Measurements from ENCODE around the gene MAP1LC3B2.

DNA sequence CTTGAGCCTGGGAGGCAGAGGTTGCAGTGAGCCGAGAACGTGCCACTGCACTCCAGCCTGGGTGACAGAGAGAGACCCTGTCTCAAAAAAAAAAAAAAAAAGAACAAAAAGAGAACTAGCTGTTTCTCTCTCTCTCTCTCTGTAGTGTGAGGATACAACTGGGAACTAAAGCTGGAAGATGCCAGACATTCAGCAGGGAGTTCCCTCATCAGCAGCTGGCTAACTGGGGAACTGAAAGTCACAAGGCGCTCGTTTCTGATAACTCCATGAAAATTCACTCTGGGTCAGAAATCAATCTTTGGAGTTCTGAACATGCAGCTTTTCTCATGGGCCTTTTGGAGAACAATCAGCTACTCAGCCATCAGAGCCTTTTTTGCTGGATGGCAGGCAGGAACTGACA is 43.5 kb upstream of the MAP1LC3B2 start:
- TF ChIP-seq POLR2AphosphoS5 (IDR thresholded peaks at IDR 0.05; ENCODE audit: low read depth, low read length) (no peak), TAF1 (IDR thresholded peaks at IDR 0.05; ENCODE audit: borderline replicate concordance, insufficient read depth, low read length) (no peak), SIN3A (IDR thresholded peaks at IDR 0.05; ENCODE audit: borderline replicate concordance, insufficient read depth, low read length) (no peak)
- TF ChIP-seq, protein P1, sequence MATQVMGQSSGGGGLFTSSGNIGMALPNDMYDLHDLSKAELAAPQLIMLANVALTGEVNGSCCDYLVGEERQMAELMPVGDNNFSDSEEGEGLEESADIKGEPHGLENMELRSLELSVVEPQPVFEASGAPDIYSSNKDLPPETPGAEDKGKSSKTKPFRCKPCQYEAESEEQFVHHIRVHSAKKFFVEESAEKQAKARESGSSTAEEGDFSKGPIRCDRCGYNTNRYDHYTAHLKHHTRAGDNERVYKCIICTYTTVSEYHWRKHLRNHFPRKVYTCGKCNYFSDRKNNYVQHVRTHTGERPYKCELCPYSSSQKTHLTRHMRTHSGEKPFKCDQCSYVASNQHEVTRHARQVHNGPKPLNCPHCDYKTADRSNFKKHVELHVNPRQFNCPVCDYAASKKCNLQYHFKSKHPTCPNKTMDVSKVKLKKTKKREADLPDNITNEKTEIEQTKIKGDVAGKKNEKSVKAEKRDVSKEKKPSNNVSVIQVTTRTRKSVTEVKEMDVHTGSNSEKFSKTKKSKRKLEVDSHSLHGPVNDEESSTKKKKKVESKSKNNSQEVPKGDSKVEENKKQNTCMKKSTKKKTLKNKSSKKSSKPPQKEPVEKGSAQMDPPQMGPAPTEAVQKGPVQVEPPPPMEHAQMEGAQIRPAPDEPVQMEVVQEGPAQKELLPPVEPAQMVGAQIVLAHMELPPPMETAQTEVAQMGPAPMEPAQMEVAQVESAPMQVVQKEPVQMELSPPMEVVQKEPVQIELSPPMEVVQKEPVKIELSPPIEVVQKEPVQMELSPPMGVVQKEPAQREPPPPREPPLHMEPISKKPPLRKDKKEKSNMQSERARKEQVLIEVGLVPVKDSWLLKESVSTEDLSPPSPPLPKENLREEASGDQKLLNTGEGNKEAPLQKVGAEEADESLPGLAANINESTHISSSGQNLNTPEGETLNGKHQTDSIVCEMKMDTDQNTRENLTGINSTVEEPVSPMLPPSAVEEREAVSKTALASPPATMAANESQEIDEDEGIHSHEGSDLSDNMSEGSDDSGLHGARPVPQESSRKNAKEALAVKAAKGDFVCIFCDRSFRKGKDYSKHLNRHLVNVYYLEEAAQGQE (IDR thresholded peaks at IDR 0.05; ENCODE audit: insufficient read depth in 1 of 2, low read depth in 2 of 2, low read length in 2 of 2) = no peak
